Breast epithelium (tissue), 4 donors: ENCODE results near the gene PRPF6. TPM values are rescaled to one million over a fixed set of nuclear protein-coding genes. Genes with fewer than 3 reads are reported as not detected.

Experiments used
- DNase-seq, 2 donors: peaks; one replicate each; pipeline ENCODE4 v3.0.0-alpha.2; 2019; ENCODE audit warnings: low spot score in 2 of 2
- H3K27ac ChIP-seq, 2 donors: fragments of 200-600 bp; sonication (generic) in 1 of 2; one replicate each; pipeline ENCODE4 v1.5.1; 2016 to 2019; ENCODE audit warnings: mild to moderate bottlenecking in 1 of 2
- H3K27me3 ChIP-seq, 2 donors: fragments of 200-600 bp; sonication (generic) in 1 of 2; one replicate each; pipeline versions ENCODE4 v1.5.1 to v1.6.0; 2017 to 2019; ENCODE audit warnings: control low read depth in 1 of 2, mild to moderate bottlenecking in 1 of 2
- H3K36me3 ChIP-seq: fragments of 200-600 bp; one replicate; pipeline ENCODE4 v1.5.1; 2019
- H3K4me1 ChIP-seq, 2 donors: fragments of 200-600 bp; sonication (generic); one replicate each; pipeline ENCODE4 v1.5.1; 2016 to 2019; ENCODE audit warnings: control low read depth in 1 of 2
- H3K4me3 ChIP-seq, 3 donors: fragments of 200-600 bp; sonication (generic); 1 replicate in 2 of 3; 2 replicates in 1 of 3; pipeline ENCODE4 v1.5.1; 2016 to 2019; ENCODE audit warnings: mild to moderate bottlenecking in 3 of 3, moderate library complexity in 2 of 3
- H3K9me3 ChIP-seq, 2 donors: fragments of 200-600 bp; sonication (generic) in 1 of 2; one replicate each; pipeline ENCODE4 v1.5.1; 2016 to 2019; ENCODE audit warnings: control low read depth in 1 of 2
- CTCF ChIP-seq, 3 donors: fragments of 450-650 bp; IDR thresholded peaks; one replicate each; pipeline ENCODE4 v1.5.1; 2016 to 2017; ENCODE audit warnings: antibody characterized with exemption in 3 of 3, mild to moderate bottlenecking in 3 of 3, moderate library complexity in 3 of 3
- POLR2A ChIP-seq: fragments of 450-650 bp; IDR thresholded peaks from one replicate; pipeline ENCODE4 v1.6.1; 2016; ENCODE audit warnings: antibody characterized with exemption, mild to moderate bottlenecking, moderate library complexity
- POLR2AphosphoS5 ChIP-seq, 3 donors: sonication (generic); formaldehyde crosslinking; IDR thresholded peaks; one replicate each; pipeline ENCODE4 v1.6.1; 2017; ENCODE audit warnings: antibody characterized with exemption in 3 of 3
- intact Hi-C: fragments of 100-400 bp; cut with DNase I; formaldehyde crosslinking; loops from one replicate; pipeline ENCODE4 v1.15.1; 2023; ENCODE audit warnings: low total_unique reads
- total RNA-seq, 3 donors: library from RNA; depleted of rRNA; stranded (reverse); fragments of >200 nt; gene quantifications; one replicate each; pipeline ENCODE4 v1.1.0, GENCODE V29; 2016

The PRPF6 gene
- total RNA-seq, 3 donors from 2014 or later = 53.9 to 67.5 (median 59.6) TPM

DNA sequence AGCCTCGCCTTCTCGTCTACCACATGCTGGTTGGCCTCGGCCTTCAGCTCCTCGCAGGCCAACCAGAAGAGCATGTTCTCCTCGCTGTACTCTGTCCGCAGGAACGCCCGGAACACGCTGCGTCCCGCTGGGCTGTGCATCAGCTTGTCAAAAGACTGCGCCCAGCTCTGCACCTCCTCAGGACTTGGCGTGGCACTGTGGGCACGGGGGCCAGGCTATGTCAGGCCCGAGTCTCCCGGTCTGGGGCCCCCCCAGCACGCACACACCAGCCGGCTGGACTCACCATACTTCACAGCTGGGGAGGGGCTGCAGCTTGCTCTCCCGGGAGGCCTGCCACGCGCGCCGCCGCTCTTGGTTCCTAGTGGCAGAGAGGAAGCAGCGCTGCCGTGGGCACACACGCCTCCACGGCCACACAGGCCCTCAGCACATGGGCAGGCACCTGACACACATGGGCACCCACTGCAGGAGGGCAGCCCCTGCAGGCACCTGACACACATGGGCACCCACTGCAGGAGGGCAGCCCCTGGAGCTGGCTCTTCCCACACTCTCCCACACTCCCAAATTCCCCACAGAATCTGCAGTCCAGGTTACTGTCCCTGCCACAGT is 93.4 kb downstream of the PRPF6 start:
- H3K9me3 ChIP-seq = no peaks in the 10 kb centered on the region
- no peak for DNase-seq
- TF ChIP-seq POLR2A (no peak), CTCF (IDR thresholded peaks at IDR 0.05) (no peak), POLR2AphosphoS5 (IDR thresholded peaks at IDR 0.05) (no peak)
- H3K4me1 ChIP-seq = peaks cover 8 to 9% of the 10 kb centered on the region in 2 donors
- no peak overlapping the region for H3K4me3 ChIP-seq
- intact Hi-C loops = no loop called here
- H3K36me3 ChIP-seq = no peaks in the 10 kb centered on the region
- no peak overlapping the region for H3K27ac ChIP-seq
- no peaks in the 10 kb centered on the region for H3K27me3 ChIP-seq

DNA sequence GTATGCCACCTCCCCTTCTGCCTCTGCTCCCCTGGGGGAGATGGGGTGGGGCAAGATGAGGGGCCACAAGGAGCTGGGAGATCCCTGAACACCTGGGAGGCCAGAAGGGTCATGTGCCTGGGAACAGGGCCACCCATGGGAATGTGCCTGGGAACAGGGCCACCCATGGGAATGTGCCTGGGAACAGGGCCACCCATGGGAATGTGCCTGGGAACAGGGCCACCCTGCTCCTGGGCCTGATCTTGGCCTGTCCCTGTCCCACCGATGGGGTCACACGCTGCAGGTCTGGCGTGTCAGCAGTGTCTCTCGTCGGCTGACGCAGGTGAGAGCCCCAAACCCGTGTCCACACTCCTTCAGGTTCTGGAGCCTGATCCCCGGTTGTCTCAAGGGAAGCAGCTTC is 94.0 kb downstream of the PRPF6 start:
- Histone ChIP-seq H3K4me1 (peaks cover 8 to 9% of the 10 kb centered on the region in 2 donors), H3K4me3 (no peak overlapping the region), H3K27me3 (no peaks in the 10 kb centered on the region), H3K36me3 (no peaks in the 10 kb centered on the region), H3K27ac (no peak overlapping the region), H3K9me3 (no peaks in the 10 kb centered on the region)
- intact Hi-C loops = no loop called here
- TF ChIP-seq POLR2A (no peak), CTCF (IDR thresholded peaks at IDR 0.05) (no peak), POLR2AphosphoS5 (IDR thresholded peaks at IDR 0.05) (no peak)
- no peak for DNase-seq

- Histone ChIP-seq H3K27ac (no peak overlapping the region), H3K4me3 (no peak overlapping the region), H3K9me3 (no peaks in the 10 kb centered on the region), H3K36me3 (no peaks in the 10 kb centered on the region), H3K4me1 (peaks cover 8 to 9% of the 10 kb centered on the region in 2 donors), H3K27me3 (no peaks in the 10 kb centered on the region)
- DNase-seq = no peak
- intact Hi-C loops = no loop called here
- TF ChIP-seq CTCF (IDR thresholded peaks at IDR 0.05) = no peak
- no peak for TF ChIP-seq POLR2AphosphoS5 (IDR thresholded peaks at IDR 0.05)
- no peak for TF ChIP-seq POLR2A
Measured at GRCh38 chr20:64075556-64075955, 94.6 kb downstream of the PRPF6 start.

GRCh38 chr20:64076061-64076997 is 95.4 kb downstream of the PRPF6 start:
- TF ChIP-seq CTCF (IDR thresholded peaks at IDR 0.05) (no peak), POLR2AphosphoS5 (IDR thresholded peaks at IDR 0.05) (no peak), POLR2A (no peak)
- Histone ChIP-seq H3K4me3 (peak overlapping the region in 2 of 3 donors; percentile 11 to 60), H3K9me3 (no peaks in the 10 kb centered on the region), H3K36me3 (no peaks in the 10 kb centered on the region), H3K4me1 (peaks cover 8 to 9% of the 10 kb centered on the region in 2 donors), H3K27me3 (no peaks in the 10 kb centered on the region), H3K27ac (no peak overlapping the region)
- no peak for DNase-seq
- intact Hi-C loops = no loop called here

- no peak overlapping the region for H3K27ac ChIP-seq
- H3K9me3 ChIP-seq = no peaks in the 10 kb centered on the region
- peaks cover 8 to 9% of the 10 kb centered on the region in 2 donors for H3K4me1 ChIP-seq
- H3K4me3 ChIP-seq = peak overlapping the region; percentile 60 to 78 (median 72)
- intact Hi-C loops = no loop called here
- no peak for DNase-seq
- no peaks in the 10 kb centered on the region for H3K27me3 ChIP-seq
- H3K36me3 ChIP-seq = no peaks in the 10 kb centered on the region
- TF ChIP-seq POLR2AphosphoS5 (IDR thresholded peaks at IDR 0.05) (no peak), POLR2A (no peak), CTCF (IDR thresholded peaks at IDR 0.05) (no peak)
Measured at GRCh38 chr20:64077094-64077493, 96.2 kb downstream of the PRPF6 start.
